OCI-LY3 (cell line): ENCODE data around the gene LAIR1.

Experiments used
- EZH2phosphoT487 ChIP-seq: fragments of 200-600 bp; shearing (Covaris generic); IDR thresholded peaks from 2 replicates; pipeline ENCODE4 v1.6.1; 2018; ENCODE audit warnings: antibody characterized with exemption, mixed run types, low read depth
- TF ChIP-seq, protein P1 (sequence below): fragments of 200-600, 300-600 bp; sonication (generic); IDR thresholded peaks from 2 replicates; pipeline ENCODE4 v1.5.1; 2014; ENCODE audit warnings: antibody characterized with exemption, low read length, low read depth

DNA sequence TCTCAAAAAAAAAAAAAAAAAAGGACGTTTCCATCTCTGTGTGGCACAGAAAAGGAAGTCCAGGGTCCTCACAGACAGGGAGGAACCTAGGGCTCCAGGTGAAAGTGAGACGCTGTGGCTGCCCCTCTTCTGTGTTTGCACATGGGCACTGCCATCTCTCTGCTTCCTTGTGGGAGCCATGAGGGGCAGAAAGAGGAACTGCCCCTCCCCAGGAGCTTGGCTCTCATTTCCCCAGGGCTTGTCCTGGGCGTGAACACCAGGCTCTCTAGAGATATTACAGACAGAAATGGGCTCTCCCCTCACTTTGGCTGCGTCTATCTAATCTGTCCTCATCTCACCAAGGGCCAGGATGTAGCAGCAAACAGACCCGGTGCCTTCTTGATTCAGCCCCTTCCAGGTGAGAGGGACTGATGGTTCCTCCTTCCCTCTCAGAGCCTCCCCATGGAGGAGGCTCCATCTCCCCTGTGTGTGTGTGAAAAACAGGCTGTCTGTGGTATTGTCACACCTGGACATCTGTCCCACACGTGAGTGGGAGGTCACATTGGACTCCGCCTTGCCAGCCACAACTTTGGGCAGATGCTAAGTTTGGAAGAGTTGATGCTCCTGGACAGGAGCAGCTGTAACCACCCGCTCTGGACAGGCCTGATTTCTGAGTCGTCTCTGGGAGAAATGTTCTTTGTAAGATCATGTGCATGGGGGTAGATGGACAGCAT lies 24.9 kb downstream of the LAIR1 start:
- TF ChIP-seq, protein P1, sequence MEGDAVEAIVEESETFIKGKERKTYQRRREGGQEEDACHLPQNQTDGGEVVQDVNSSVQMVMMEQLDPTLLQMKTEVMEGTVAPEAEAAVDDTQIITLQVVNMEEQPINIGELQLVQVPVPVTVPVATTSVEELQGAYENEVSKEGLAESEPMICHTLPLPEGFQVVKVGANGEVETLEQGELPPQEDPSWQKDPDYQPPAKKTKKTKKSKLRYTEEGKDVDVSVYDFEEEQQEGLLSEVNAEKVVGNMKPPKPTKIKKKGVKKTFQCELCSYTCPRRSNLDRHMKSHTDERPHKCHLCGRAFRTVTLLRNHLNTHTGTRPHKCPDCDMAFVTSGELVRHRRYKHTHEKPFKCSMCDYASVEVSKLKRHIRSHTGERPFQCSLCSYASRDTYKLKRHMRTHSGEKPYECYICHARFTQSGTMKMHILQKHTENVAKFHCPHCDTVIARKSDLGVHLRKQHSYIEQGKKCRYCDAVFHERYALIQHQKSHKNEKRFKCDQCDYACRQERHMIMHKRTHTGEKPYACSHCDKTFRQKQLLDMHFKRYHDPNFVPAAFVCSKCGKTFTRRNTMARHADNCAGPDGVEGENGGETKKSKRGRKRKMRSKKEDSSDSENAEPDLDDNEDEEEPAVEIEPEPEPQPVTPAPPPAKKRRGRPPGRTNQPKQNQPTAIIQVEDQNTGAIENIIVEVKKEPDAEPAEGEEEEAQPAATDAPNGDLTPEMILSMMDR: no peak
- TF ChIP-seq EZH2phosphoT487: no peak
